ENCODE measurements around the gene ACOX1.
A peak's percentile ranks its signal among the peaks of the same experiment; 100 is the strongest.

Gene ACOX1

GRCh38 chr17:75920045-75920560 lies 58.9 kb downstream of the ACOX1 start:
- no peak overlapping the region for H3K4me3 Mint-ChIP-seq
- H3K9me3 Mint-ChIP-seq, result no peaks in the 10 kb centered on the region
- DNase-seq (no peak), ATAC-seq (no peak)
- no peaks in the 10 kb centered on the region for H3K4me1 Mint-ChIP-seq
- no peaks in the 10 kb centered on the region for H3K27me3 Mint-ChIP-seq
- H3K36me3 Mint-ChIP-seq (ENCODE audit: low read depth), result peaks cover 8% of the 10 kb centered on the region
- no peak overlapping the region for H3K27ac Mint-ChIP-seq

- Mint-ChIP-seq H3K4me3 (no peak overlapping the region), H3K4me1 (no peaks in the 10 kb centered on the region)
- ATAC-seq, result no peak
These were observed 59.4 kb downstream of the ACOX1 start for GRCh38 chr17:75919611-75920010.

GRCh38 chr17:75917917-75918445 lies 61.0 kb downstream of the ACOX1 start:
- Mint-ChIP-seq H3K27ac (no peak overlapping the region), H3K36me3 (ENCODE audit: low read depth) (peaks cover 8% of the 10 kb centered on the region), H3K4me1 (no peaks in the 10 kb centered on the region), H3K27me3 (no peaks in the 10 kb centered on the region), H3K4me3 (no peak overlapping the region), H3K9me3 (no peaks in the 10 kb centered on the region)
- ATAC-seq, result no peak
- no peak for DNase-seq

More at GRCh38 chr17:75919611-75920010, 59.4 kb downstream of the ACOX1 start:
- Mint-ChIP-seq H3K27me3 (no peaks in the 10 kb centered on the region), H3K27ac (no peak overlapping the region), H3K9me3 (no peaks in the 10 kb centered on the region), H3K36me3 (ENCODE audit: low read depth) (peaks cover 8% of the 10 kb centered on the region)
- DNase-seq, result no peak

- no peak for ATAC-seq
- H3K27me3 Mint-ChIP-seq, result no peaks in the 10 kb centered on the region
- no peaks in the 10 kb centered on the region for H3K4me1 Mint-ChIP-seq
- DNase-seq, result no peak
- H3K36me3 Mint-ChIP-seq (ENCODE audit: low read depth), result peaks cover 8% of the 10 kb centered on the region
- no peak overlapping the region for H3K27ac Mint-ChIP-seq
- H3K4me3 Mint-ChIP-seq, result no peak overlapping the region
- no peaks in the 10 kb centered on the region for H3K9me3 Mint-ChIP-seq
These were observed 61.6 kb downstream of the ACOX1 start for GRCh38 chr17:75917141-75917916.

GRCh38 chr17:75915268-75915667 lies 63.7 kb downstream of the ACOX1 start:
- no peak overlapping the region for H3K4me3 Mint-ChIP-seq
- H3K27ac Mint-ChIP-seq, result no peak overlapping the region
- DNase-seq (no peak), ATAC-seq (no peak)
- no peaks in the 10 kb centered on the region for H3K27me3 Mint-ChIP-seq
- H3K36me3 Mint-ChIP-seq (ENCODE audit: low read depth), result peaks cover 5% of the 10 kb centered on the region
- no peaks in the 10 kb centered on the region for H3K4me1 Mint-ChIP-seq
- no peaks in the 10 kb centered on the region for H3K9me3 Mint-ChIP-seq

GRCh38 chr17:75914643-75915267 lies 64.2 kb downstream of the ACOX1 start:
- H3K4me3 Mint-ChIP-seq, result no peak overlapping the region
- no peak for ATAC-seq
- no peaks in the 10 kb centered on the region for H3K9me3 Mint-ChIP-seq
- H3K36me3 Mint-ChIP-seq (ENCODE audit: low read depth), result peaks cover 5% of the 10 kb centered on the region
- no peak for DNase-seq
- peaks cover 1% of the 10 kb centered on the region for H3K4me1 Mint-ChIP-seq
- no peaks in the 10 kb centered on the region for H3K27me3 Mint-ChIP-seq
- H3K27ac Mint-ChIP-seq, result no peak overlapping the region

- H3K4me1 Mint-ChIP-seq, result peaks cover 1% of the 10 kb centered on the region
- H3K4me3 Mint-ChIP-seq, result no peak overlapping the region
- DNase-seq (no peak), ATAC-seq (no peak)
- H3K36me3 Mint-ChIP-seq (ENCODE audit: low read depth), result peaks cover 5% of the 10 kb centered on the region
- H3K27ac Mint-ChIP-seq, result no peak overlapping the region
- no peaks in the 10 kb centered on the region for H3K9me3 Mint-ChIP-seq
- H3K27me3 Mint-ChIP-seq, result no peaks in the 10 kb centered on the region
These were observed 65.3 kb downstream of the ACOX1 start for GRCh38 chr17:75913537-75914210.

GRCh38 chr17:75910699-75911098 lies 68.3 kb downstream of the ACOX1 start:
- no peak for ATAC-seq
- no peak overlapping the region for H3K4me3 Mint-ChIP-seq
- H3K27ac Mint-ChIP-seq, result no peak overlapping the region

GRCh38 chr17:75909812-75910274 lies 69.1 kb downstream of the ACOX1 start:
- ATAC-seq (no peak), DNase-seq (no peak)
- H3K4me3 Mint-ChIP-seq, result no peak overlapping the region
- H3K27me3 Mint-ChIP-seq, result no peaks in the 10 kb centered on the region
- H3K4me1 Mint-ChIP-seq, result peaks cover 10% of the 10 kb centered on the region
- no peaks in the 10 kb centered on the region for H3K9me3 Mint-ChIP-seq
- H3K36me3 Mint-ChIP-seq (ENCODE audit: low read depth), result peaks cover 2% of the 10 kb centered on the region
- H3K27ac Mint-ChIP-seq, result no peak overlapping the region

More at GRCh38 chr17:75910699-75911098, 68.3 kb downstream of the ACOX1 start:
- Mint-ChIP-seq H3K27me3 (no peaks in the 10 kb centered on the region), H3K36me3 (ENCODE audit: low read depth) (peaks cover 2% of the 10 kb centered on the region), H3K9me3 (no peaks in the 10 kb centered on the region), H3K4me1 (peaks cover 6% of the 10 kb centered on the region)
- DNase-seq, result no peak

- no peak overlapping the region for H3K4me3 Mint-ChIP-seq
These were observed 69.7 kb downstream of the ACOX1 start for GRCh38 chr17:75909051-75909811.

GRCh38 chr17:75908201-75908600 lies 70.8 kb downstream of the ACOX1 start:
- Mint-ChIP-seq H3K4me3 (no peak overlapping the region), H3K36me3 (ENCODE audit: low read depth) (peaks cover 4% of the 10 kb centered on the region), H3K9me3 (no peaks in the 10 kb centered on the region), H3K4me1 (peaks cover 18% of the 10 kb centered on the region), H3K27me3 (no peaks in the 10 kb centered on the region), H3K27ac (no peak overlapping the region)
- ATAC-seq (no peak), DNase-seq (no peak)

More at GRCh38 chr17:75909051-75909811, 69.7 kb downstream of the ACOX1 start:
- Mint-ChIP-seq H3K27me3 (no peaks in the 10 kb centered on the region), H3K27ac (no peak overlapping the region), H3K9me3 (no peaks in the 10 kb centered on the region), H3K36me3 (ENCODE audit: low read depth) (peaks cover 2% of the 10 kb centered on the region), H3K4me1 (peaks cover 10% of the 10 kb centered on the region)
- ATAC-seq (no peak), DNase-seq (no peak)

- ATAC-seq (no peak), DNase-seq (no peak)
- peaks cover 9% of the 10 kb centered on the region for H3K36me3 Mint-ChIP-seq (ENCODE audit: low read depth)
- no peak overlapping the region for H3K27ac Mint-ChIP-seq
- no peaks in the 10 kb centered on the region for H3K27me3 Mint-ChIP-seq
- H3K4me3 Mint-ChIP-seq, result no peak overlapping the region
- peaks cover 24% of the 10 kb centered on the region for H3K4me1 Mint-ChIP-seq
- H3K9me3 Mint-ChIP-seq, result no peaks in the 10 kb centered on the region
These were observed 72.7 kb downstream of the ACOX1 start for GRCh38 chr17:75906143-75906884.

- H3K4me3 Mint-ChIP-seq, result peak within 1 kb of the TSS; percentile 98
- peaks cover 9% of the 10 kb centered on the region for H3K36me3 Mint-ChIP-seq (ENCODE audit: low read depth)
- no peaks in the 10 kb centered on the region for H3K9me3 Mint-ChIP-seq
- ATAC-seq (peak; percentile 99), DNase-seq (peak; percentile 96)
- H3K4me1 Mint-ChIP-seq, result peaks cover 23% of the 10 kb centered on the region
- H3K27me3 Mint-ChIP-seq, result no peaks in the 10 kb centered on the region
- H3K27ac Mint-ChIP-seq, result peak within 1 kb of the TSS; percentile 95
These were observed 74.0 kb downstream of the ACOX1 start, which contains the start of gene MRPL38 for GRCh38 chr17:75904749-75905521. MRPL38 (minus strand) TSS chr17:75904884; CDS start chr17:75904875, 9 bp downstream.

Data from activated naive CD8-positive, alpha-beta T cell treated with anti-CD3 and anti-CD28 coated beads, Interleukin-2, amount 50 U/mL, for 24 hours (primary cell).